A673 (cell line): ENCODE results near the gene SAMHD1. TPM values are rescaled to one million over a fixed set of nuclear protein-coding genes. Genes with fewer than 3 reads are reported as not detected.

ENCODE experiments used
- BruUV-seq: library from RNA; stranded (reverse); fragments of 400-500 nt; replicated peaks from 2 replicates; lab custom pipeline; 2021; lab: Mats Ljungman, UMichigan
- CTCF ChIA-PET: fragments of 300-600 bp; sonication (Branson Sonifier 250); formaldehyde crosslinking; loops from one replicate; lab custom pipeline; 2022; ENCODE audit warnings: antibody characterized with exemption; lab: Charles Lee
- POLR2A ChIA-PET: fragments of 300-600 bp; sonication (Branson Sonifier 250); formaldehyde crosslinking; loops from one replicate; lab custom pipeline; 2022; ENCODE audit warnings: antibody characterized with exemption; ENCODE audit not compliant: low non-redundant PET; lab: Charles Lee
- DNase-seq: peaks from one replicate; pipeline ENCODE4 v3.0.0-alpha.2; 2015; ENCODE audit warnings: low spot score
- H3K27ac ChIP-seq: fragments of 200-600 bp; sonication (generic); 2 replicates; pipeline ENCODE4 v1.5.1; 2016; ENCODE audit warnings: mixed run types, low read depth, mild to moderate bottlenecking, mixed read lengths, antibody characterized with exemption, low read length; ENCODE audit not compliant: poor library complexity, severe bottlenecking
- H3K27me3 ChIP-seq: fragments of 200-600 bp; sonication (generic); replicated peaks from 2 replicates; pipeline ENCODE4 v1.6.1; 2017; ENCODE audit warnings: mixed run types, low read depth, mild to moderate bottlenecking, mixed read lengths, antibody characterized with exemption, low read length; ENCODE audit not compliant: insufficient read depth, poor library complexity
- H3K36me3 ChIP-seq: fragments of 200-600 bp; sonication (generic); 2 replicates; pipeline ENCODE4 v1.6.1; 2016; ENCODE audit warnings: mixed run types, mild to moderate bottlenecking, mixed read lengths, antibody characterized with exemption, low read length; ENCODE audit not compliant: insufficient read depth, poor library complexity, severe bottlenecking
- H3K4me1 ChIP-seq: fragments of 200-600 bp; sonication (generic); 2 replicates; pipeline ENCODE4 v1.6.1; 2017; ENCODE audit warnings: mixed run types, mild to moderate bottlenecking, mixed read lengths, antibody characterized with exemption, low read length; ENCODE audit not compliant: insufficient read depth, poor library complexity, severe bottlenecking
- H3K4me3 ChIP-seq: fragments of 200-600 bp; sonication (generic); 2 replicates; pipeline ENCODE4 v1.5.1; 2016; ENCODE audit warnings: low read depth, mixed run types, mild to moderate bottlenecking, mixed read lengths, low read length; ENCODE audit not compliant: poor library complexity, severe bottlenecking
- H3K9me3 ChIP-seq: fragments of 200-600 bp; sonication (generic); 2 replicates; pipeline ENCODE4 v1.6.1; 2016; ENCODE audit warnings: mixed run types, low read depth, mild to moderate bottlenecking, mixed read lengths, antibody characterized with exemption, low read length; ENCODE audit not compliant: poor library complexity, severe bottlenecking
- CTCF ChIP-seq: fragments of 300-800, 200-600 bp; sonication (generic); conservative IDR thresholded peaks from 2 replicates; pipeline ENCODE4 v1.5.1; 2017; ENCODE audit warnings: low read depth, mild to moderate bottlenecking, antibody characterized with exemption, low read length, moderate library complexity, mixed read lengths
- EZH2 ChIP-seq: fragments of 200-600 bp; sonication (generic); IDR thresholded peaks from 2 replicates; pipeline ENCODE4 v1.6.1; 2017; ENCODE audit warnings: borderline replicate concordance, low read depth, mild to moderate bottlenecking, mixed read lengths, antibody characterized with exemption, low read length; ENCODE audit not compliant: poor library complexity, severe bottlenecking
- intact Hi-C: fragments of 100-400 bp; cut with micrococcal nuclease; formaldehyde crosslinking; loops from one replicate; pipeline ENCODE4 v1.10.0; 2022; ENCODE audit not compliant: unreplicated experiment
- total RNA-seq: library from RNA; stranded (reverse); gene quantifications from 2 replicates; pipeline ENCODE4 v1.2.3, GENCODE V29; 2021

The SAMHD1 gene
- total RNA-seq, 1 experiment from 2014 or later: 10.9 TPM

- ChIA-PET CTCF (interaction anchor here (0.6 kb wide), 1 partner anchor 20 kb away, joined by 4 read pairs; no protein-coding TSS in a partner anchor), POLR2A (interaction anchor here (0.6 kb wide), 1 partner anchor 21 kb away, joined by 3 read pairs; no protein-coding TSS in a partner anchor)
- Histone ChIP-seq H3K9me3 (no peaks in the 10 kb centered on the region), H3K27me3 (no peaks in the 10 kb centered on the region), H3K27ac (peak overlapping the region; percentile 37), H3K4me1 (peaks cover 18% of the 10 kb centered on the region), H3K4me3 (no peak overlapping the region), H3K36me3 (peaks cover 13% of the 10 kb centered on the region)
- TF ChIP-seq CTCF (no peak), EZH2 (no peak)
- BruUV-seq: no TSS peak
- intact Hi-C loops: no loop called here
- no peak for DNase-seq
Measured at GRCh38 chr20:36856195-36856594, 95.3 kb downstream of the SAMHD1 start.

GRCh38 chr20:36855241-36855657, 96.3 kb downstream of the SAMHD1 start:
- Histone ChIP-seq H3K9me3 (no peaks in the 10 kb centered on the region), H3K4me3 (no peak overlapping the region), H3K27me3 (no peaks in the 10 kb centered on the region), H3K36me3 (peaks cover 11% of the 10 kb centered on the region), H3K4me1 (peaks cover 10% of the 10 kb centered on the region), H3K27ac (no peak overlapping the region)
- POLR2A ChIA-PET: no interaction called here
- intact Hi-C loops: no loop called here
- BruUV-seq: no TSS peak
- CTCF ChIA-PET: no interaction called here
- no peak for TF ChIP-seq CTCF
- TF ChIP-seq EZH2: no peak
- no peak for DNase-seq

DNA sequence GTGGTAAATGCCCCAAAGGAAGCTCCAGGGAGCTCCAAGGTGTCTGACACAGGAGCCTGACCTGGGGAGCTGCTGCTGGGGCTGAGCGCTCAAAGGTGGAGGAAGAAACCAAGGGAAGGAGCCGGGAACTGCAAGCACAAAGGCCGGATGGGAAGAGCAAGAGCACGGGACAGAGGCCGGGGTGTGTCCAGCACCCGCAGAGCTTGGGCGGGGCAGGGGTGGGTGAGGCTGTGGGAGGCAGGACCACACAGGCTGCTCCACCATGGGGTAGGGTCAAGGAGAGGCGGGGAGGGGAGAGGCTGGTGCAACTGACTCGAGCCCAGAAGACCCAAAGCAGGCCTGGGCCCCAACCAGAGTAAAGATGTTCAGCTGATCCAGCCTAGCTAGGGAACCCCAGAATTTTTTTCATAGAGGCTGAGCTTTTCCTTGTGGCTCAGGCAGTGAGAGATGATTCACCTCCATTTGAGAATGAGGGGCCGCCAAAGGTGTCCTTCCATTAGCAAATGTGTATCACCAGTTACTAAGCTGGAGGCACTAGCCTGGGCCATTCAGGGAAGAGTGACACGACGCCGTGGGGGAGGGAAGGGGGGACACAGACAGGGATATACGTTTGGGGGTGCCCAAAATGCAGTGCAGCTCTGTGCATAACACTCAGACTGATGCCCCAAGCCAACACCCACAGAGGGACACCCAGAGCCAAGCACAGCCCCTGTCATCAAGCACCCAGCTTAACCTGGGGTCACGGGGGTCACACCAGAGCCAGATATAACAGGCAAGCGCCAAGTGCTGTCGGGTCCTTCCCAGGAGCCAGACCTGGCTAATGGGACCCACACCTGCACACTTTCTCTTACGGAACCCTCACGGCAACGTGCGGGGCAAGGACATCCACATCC, 96.9 kb downstream of the SAMHD1 start:
- intact Hi-C loops: no loop called here
- Histone ChIP-seq H3K9me3 (no peaks in the 10 kb centered on the region), H3K4me3 (no peak overlapping the region), H3K36me3 (peaks cover 6% of the 10 kb centered on the region), H3K27ac (no peak overlapping the region), H3K27me3 (no peaks in the 10 kb centered on the region), H3K4me1 (peaks cover 10% of the 10 kb centered on the region)
- TF ChIP-seq CTCF (no peak), EZH2 (no peak)
- ChIA-PET POLR2A (no interaction called here), CTCF (no interaction called here)
- no TSS peak for BruUV-seq
- DNase-seq: no peak
